Gastroesophageal sphincter (tissue), 4 donors: Measurements from ENCODE around the gene TMOD3. TPM values are rescaled to one million over a fixed set of nuclear protein-coding genes. Genes with fewer than 3 reads are reported as not detected.

Source experiments
- ATAC-seq: fragments of 150-250 bp; one replicate; pipeline ENCODE4 v1.9.1; 2016; ENCODE audit warnings: mild to moderate bottlenecking, moderate library complexity
- H3K27ac ChIP-seq, 4 donors: fragments of 200-600 bp; sonication (generic) in 3 of 4; 1 replicate in 3 of 4; 2 replicates in 1 of 4; pipeline ENCODE4 v1.5.1; 2016 to 2019
- H3K27me3 ChIP-seq: fragments of 200-600 bp; sonication (generic); one replicate; pipeline ENCODE4 v1.5.1; 2019
- H3K36me3 ChIP-seq, 2 donors: fragments of 200-600 bp; sonication (generic); one replicate each; pipeline ENCODE4 v1.5.1; 2019; ENCODE audit warnings: control low read depth in 1 of 2
- H3K4me1 ChIP-seq, 3 donors: fragments of 200-600 bp; sonication (generic); 1 replicate in 2 of 3; 2 replicates in 1 of 3; pipeline ENCODE4 v1.5.1; 2016 to 2019; ENCODE audit warnings: control low read depth in 2 of 3
- H3K4me3 ChIP-seq, 2 donors: fragments of 200-600 bp; sonication (generic); one replicate each; pipeline ENCODE4 v1.5.1; 2019; ENCODE audit warnings: mild to moderate bottlenecking in 1 of 2, moderate library complexity in 1 of 2
- H3K9me3 ChIP-seq, 3 donors: fragments of 200-600 bp; sonication (generic); one replicate each; pipeline ENCODE4 v1.5.1; 2017 to 2019; ENCODE audit warnings: control low read depth in 2 of 3
- EP300 ChIP-seq: sonication (generic); formaldehyde crosslinking; IDR thresholded peaks from one replicate; pipeline ENCODE4 v1.6.1; 2017; ENCODE audit warnings: antibody characterized with exemption, mild to moderate bottlenecking
- POLR2A ChIP-seq, 2 donors: fragments of 450-650 bp; IDR thresholded peaks; one replicate each; pipeline ENCODE4 v1.6.1; 2017; ENCODE audit warnings: antibody characterized with exemption in 2 of 2, mild to moderate bottlenecking in 2 of 2, moderate library complexity in 1 of 2
- POLR2AphosphoS5 ChIP-seq: sonication (generic); formaldehyde crosslinking; IDR thresholded peaks from one replicate; pipeline ENCODE4 v1.6.1; 2017; ENCODE audit warnings: antibody characterized with exemption
- WGBS, 2 donors: methylation state at CpG; one replicate each; pipeline ENCODE4 v1.1.5; 2018; ENCODE audit warnings: low coverage in 1 of 2; 5-methylcytosine and 5-hydroxymethylcytosine counted together
- total RNA-seq, 4 donors: library from RNA; depleted of rRNA; stranded (reverse); fragments of >200 nt; gene quantifications; one replicate each; pipeline ENCODE4 v1.1.0, GENCODE V29; 2016
- TF ChIP-seq, protein P1 (sequence below), 4 experiments: fragments of 200-600 bp in 2 of 4; fragments of 450-650 bp in 2 of 4; sonication (generic) in 1 of 4; IDR thresholded peaks; one replicate each; pipeline ENCODE4 v1.5.1; 2017 to 2019; ENCODE audit warnings: antibody characterized with exemption in 4 of 4, mild to moderate bottlenecking in 2 of 4, moderate library complexity in 2 of 4

The TMOD3 gene
- total RNA-seq, 4 donors from 2014 or later: 15.9 to 38.8 (median 21.4) TPM

DNA sequence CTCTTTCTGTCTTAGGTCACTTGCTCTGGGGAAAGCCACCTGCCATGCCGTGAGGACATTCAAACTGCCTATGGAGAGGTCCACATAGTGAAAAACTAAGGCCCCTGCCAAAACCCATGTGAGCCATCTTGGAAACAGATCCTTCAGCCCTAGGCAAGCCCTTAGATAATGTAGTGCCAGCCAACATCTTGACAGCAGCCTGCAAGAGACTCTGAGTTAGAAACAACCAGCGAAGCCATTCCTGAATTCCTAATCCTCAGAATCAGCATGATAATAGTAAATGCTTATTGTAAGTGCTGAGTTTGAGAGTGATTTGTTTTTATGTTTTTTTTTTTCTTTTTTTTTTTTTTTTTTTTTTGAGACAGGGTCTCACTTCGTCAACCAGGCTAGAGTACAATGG, 101.6 kb downstream of the TMOD3 start:
- Histone ChIP-seq H3K9me3 (no peaks in the 10 kb centered on the region), H3K27me3 (no peaks in the 10 kb centered on the region), H3K27ac (no peak overlapping the region), H3K4me1 (no peaks in the 10 kb centered on the region), H3K4me3 (no peak overlapping the region), H3K36me3 (peaks cover 0 to 48% of the 10 kb centered on the region in 2 donors)
- TF ChIP-seq EP300: no peak
- 92 to 100% methylated on average over 2 of the region's 3 CpGs for WGBS, 2 donors
- ATAC-seq: no peak

- WGBS, 2 donors: 98% methylated on average over 4 of the region's 4 CpGs
- ATAC-seq: no peak
- H3K27me3 ChIP-seq: no peaks in the 10 kb centered on the region
- peaks cover 0 to 48% of the 10 kb centered on the region in 2 donors for H3K36me3 ChIP-seq
- H3K4me3 ChIP-seq: no peak overlapping the region
- no peak overlapping the region for H3K27ac ChIP-seq
- no peaks in the 10 kb centered on the region for H3K4me1 ChIP-seq
- no peaks in the 10 kb centered on the region for H3K9me3 ChIP-seq
- TF ChIP-seq, protein P1, sequence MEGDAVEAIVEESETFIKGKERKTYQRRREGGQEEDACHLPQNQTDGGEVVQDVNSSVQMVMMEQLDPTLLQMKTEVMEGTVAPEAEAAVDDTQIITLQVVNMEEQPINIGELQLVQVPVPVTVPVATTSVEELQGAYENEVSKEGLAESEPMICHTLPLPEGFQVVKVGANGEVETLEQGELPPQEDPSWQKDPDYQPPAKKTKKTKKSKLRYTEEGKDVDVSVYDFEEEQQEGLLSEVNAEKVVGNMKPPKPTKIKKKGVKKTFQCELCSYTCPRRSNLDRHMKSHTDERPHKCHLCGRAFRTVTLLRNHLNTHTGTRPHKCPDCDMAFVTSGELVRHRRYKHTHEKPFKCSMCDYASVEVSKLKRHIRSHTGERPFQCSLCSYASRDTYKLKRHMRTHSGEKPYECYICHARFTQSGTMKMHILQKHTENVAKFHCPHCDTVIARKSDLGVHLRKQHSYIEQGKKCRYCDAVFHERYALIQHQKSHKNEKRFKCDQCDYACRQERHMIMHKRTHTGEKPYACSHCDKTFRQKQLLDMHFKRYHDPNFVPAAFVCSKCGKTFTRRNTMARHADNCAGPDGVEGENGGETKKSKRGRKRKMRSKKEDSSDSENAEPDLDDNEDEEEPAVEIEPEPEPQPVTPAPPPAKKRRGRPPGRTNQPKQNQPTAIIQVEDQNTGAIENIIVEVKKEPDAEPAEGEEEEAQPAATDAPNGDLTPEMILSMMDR (IDR thresholded peaks at IDR 0.05): no peak
- TF ChIP-seq EP300: no peak
- no peak for TF ChIP-seq POLR2A (IDR thresholded peaks at IDR 0.05)
- TF ChIP-seq POLR2AphosphoS5: no peak
Observed at GRCh38 chr15:51931638-51932037, 102.2 kb downstream of the TMOD3 start.

GRCh38 chr15:51932161-51932560, 102.7 kb downstream of the TMOD3 start:
- peaks cover 0 to 51% of the 10 kb centered on the region in 2 donors for H3K36me3 ChIP-seq
- H3K27me3 ChIP-seq: no peaks in the 10 kb centered on the region
- 50 to 59% methylated on average over 1 of the region's 1 CpG for WGBS, 2 donors
- no peak overlapping the region for H3K27ac ChIP-seq
- ATAC-seq: no peak
- TF ChIP-seq POLR2AphosphoS5: no peak
- TF ChIP-seq, protein P1 (IDR thresholded peaks at IDR 0.05): no peak
- TF ChIP-seq POLR2A (IDR thresholded peaks at IDR 0.05): no peak
- no peak for TF ChIP-seq EP300
- H3K4me3 ChIP-seq: no peak overlapping the region
- H3K4me1 ChIP-seq: no peaks in the 10 kb centered on the region
- H3K9me3 ChIP-seq: no peaks in the 10 kb centered on the region

DNA sequence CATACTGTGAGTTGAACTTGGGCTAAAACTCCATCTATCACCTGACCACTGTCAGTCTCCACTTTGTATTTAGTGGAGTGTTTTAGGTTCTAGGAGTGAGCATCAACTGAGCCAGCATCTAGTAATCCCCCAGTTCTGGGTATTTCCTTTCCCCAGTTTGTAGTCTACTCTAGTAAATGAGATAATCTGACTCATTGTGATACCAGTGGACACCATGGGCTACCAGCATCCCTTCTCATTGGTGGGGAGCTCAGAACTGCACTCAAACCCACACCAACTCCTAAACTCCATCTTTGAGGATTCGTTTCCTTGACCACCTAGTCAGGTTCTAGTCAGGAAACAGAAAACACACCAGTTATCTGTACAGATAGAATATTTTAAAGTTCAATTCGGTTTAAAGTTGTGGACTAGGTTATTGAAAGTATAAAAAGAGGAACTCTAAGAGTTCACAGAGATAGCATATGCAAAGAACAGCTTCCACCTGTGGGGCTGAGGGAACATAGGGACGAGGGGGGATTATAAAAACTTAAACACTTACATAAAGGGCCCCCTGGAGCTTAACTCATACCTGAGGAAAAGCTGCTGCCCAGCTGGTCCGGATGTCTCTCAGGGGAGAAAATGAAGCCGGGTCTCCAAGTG, 106.1 kb downstream of the TMOD3 start:
- WGBS, 2 donors: 73 to 100% methylated on average over 2 to 3 of the region's 5 CpGs
- peaks cover 0 to 10% (median 0%) of the 10 kb centered on the region in 3 donors for H3K4me1 ChIP-seq
- no peak for TF ChIP-seq POLR2A (IDR thresholded peaks at IDR 0.05)
- TF ChIP-seq, protein P1 (IDR thresholded peaks at IDR 0.05): no peak
- TF ChIP-seq POLR2AphosphoS5: no peak
- TF ChIP-seq EP300: no peak

GRCh38 chr15:51936105-51936478, 106.6 kb downstream of the TMOD3 start:
- no peak for ATAC-seq

More for the DNA sequence above, 106.1 kb downstream of the TMOD3 start:
- no peak for ATAC-seq
- Histone ChIP-seq H3K4me3 (no peak overlapping the region), H3K27ac (no peak overlapping the region), H3K27me3 (no peaks in the 10 kb centered on the region), H3K36me3 (peaks cover 0 to 42% of the 10 kb centered on the region in 2 donors), H3K9me3 (no peaks in the 10 kb centered on the region)

More at GRCh38 chr15:51936105-51936478, 106.6 kb downstream of the TMOD3 start:
- Histone ChIP-seq H3K27ac (no peak overlapping the region), H3K27me3 (no peaks in the 10 kb centered on the region), H3K9me3 (no peaks in the 10 kb centered on the region), H3K4me1 (peaks cover 0 to 10% (median 0%) of the 10 kb centered on the region in 3 donors), H3K4me3 (no peak overlapping the region), H3K36me3 (peaks cover 0 to 37% of the 10 kb centered on the region in 2 donors)
- TF ChIP-seq POLR2A (IDR thresholded peaks at IDR 0.05) (no peak), POLR2AphosphoS5 (no peak), EP300 (no peak)
- TF ChIP-seq, protein P1 (IDR thresholded peaks at IDR 0.05): no peak
- WGBS, 2 donors: 50% methylated on average over 1 of the region's 2 CpGs; no CpG with 5 or more reads in 1 of the 2 donors
